Left lung (tissue), 10 donors: ENCODE results near the gene HEG1. TPM values are rescaled to one million over a fixed set of nuclear protein-coding genes. Genes with fewer than 3 reads are reported as not detected.

ENCODE experiments used
- ATAC-seq: fragments of 200-7000 bp; cut with Tn5 transposase; one replicate; pipeline ENCODE4 v1.9.1; 2020; ENCODE audit warnings: moderate library complexity
- DNase-seq, 4 donors: peaks; one replicate each; pipeline ENCODE4 v3.0.0-alpha.2; 2013 to 2020
- H3K27ac ChIP-seq, 2 donors: fragments of 200-600 bp; sonication (generic) in 1 of 2; one replicate each; pipeline versions ENCODE4 v1.5.0 to v1.8.0; 2020 to 2021
- H3K27me3 ChIP-seq, 2 donors: fragments of 200-600 bp; sonication (generic) in 1 of 2; one replicate each; pipeline versions ENCODE4 v1.5.0 to v1.8.0; 2020 to 2021
- H3K36me3 ChIP-seq, 2 donors: fragments of 200-600 bp; sonication (generic) in 1 of 2; one replicate each; pipeline versions ENCODE4 v1.5.0 to v1.8.0; 2020 to 2021
- H3K4me1 ChIP-seq, 2 donors: fragments of 200-600 bp; one replicate each; pipeline ENCODE4 v1.8.0; 2021
- H3K4me3 ChIP-seq, 2 donors: fragments of 200-600 bp; sonication (generic) in 1 of 2; one replicate each; pipeline versions ENCODE4 v1.5.0 to v1.8.0; 2020 to 2021; ENCODE audit warnings: mild to moderate bottlenecking in 1 of 2
- H3K9me3 ChIP-seq, 2 donors: fragments of 200-600 bp; sonication (generic) in 1 of 2; one replicate each; pipeline versions ENCODE4 v1.5.0 to v1.8.0; 2020 to 2021
- CTCF ChIP-seq, 2 donors: fragments of 200-600 bp; sonication (generic) in 1 of 2; IDR thresholded peaks; one replicate each; pipeline versions ENCODE4 v1.5.0 to v1.8.0; 2021; ENCODE audit warnings: antibody characterized with exemption in 2 of 2
- intact Hi-C, 2 donors: fragments of 100-400 bp; cut with DNase I; formaldehyde crosslinking; loops; one replicate each; pipeline versions ENCODE4 v1.11.2 to v1.14.2; 2022
- polyA plus RNA-seq, 6 donors: library from polyadenylated mRNA; unstranded; fragments of 120-200 nt; gene quantifications; one replicate each; pipeline ENCODE4 v1.2.1, GENCODE V29; 2013; ENCODE audit not compliant: insufficient read length in 6 of 6
- total RNA-seq, 2 donors: library from RNA; stranded (reverse); fragmentation: NEBNext Ultra II Directional; extraction: Animal tissue kit (Norgen Biotek cat#: 25700); gene quantifications; one replicate each; pipeline ENCODE4 v1.2.1, GENCODE V29; 2021
- donor health status: DM: no; HTN: yes; CAD: no.
- donor health status: DM: no; HTN: no; CAD: no.

The HEG1 gene
- total and polyA plus RNA-seq, 8 donors: 43.8 to 132 (median 58.2) TPM

GRCh38 chr3:124952282-124952855 lies 103.4 kb downstream of the HEG1 start:
- intact Hi-C loops: no loop called here
- no peaks in the 10 kb centered on the region for H3K36me3 ChIP-seq
- no peak for TF ChIP-seq CTCF (IDR thresholded peaks at IDR 0.05)
- no peak for ATAC-seq
- no peak overlapping the region for H3K27ac ChIP-seq
- H3K4me1 ChIP-seq: no peaks in the 10 kb centered on the region
- no peaks in the 10 kb centered on the region for H3K27me3 ChIP-seq
- H3K4me3 ChIP-seq: no peak overlapping the region
- no peaks in the 10 kb centered on the region for H3K9me3 ChIP-seq
- DNase-seq: peak in 1 of 4 donors; percentile 25

DNA sequence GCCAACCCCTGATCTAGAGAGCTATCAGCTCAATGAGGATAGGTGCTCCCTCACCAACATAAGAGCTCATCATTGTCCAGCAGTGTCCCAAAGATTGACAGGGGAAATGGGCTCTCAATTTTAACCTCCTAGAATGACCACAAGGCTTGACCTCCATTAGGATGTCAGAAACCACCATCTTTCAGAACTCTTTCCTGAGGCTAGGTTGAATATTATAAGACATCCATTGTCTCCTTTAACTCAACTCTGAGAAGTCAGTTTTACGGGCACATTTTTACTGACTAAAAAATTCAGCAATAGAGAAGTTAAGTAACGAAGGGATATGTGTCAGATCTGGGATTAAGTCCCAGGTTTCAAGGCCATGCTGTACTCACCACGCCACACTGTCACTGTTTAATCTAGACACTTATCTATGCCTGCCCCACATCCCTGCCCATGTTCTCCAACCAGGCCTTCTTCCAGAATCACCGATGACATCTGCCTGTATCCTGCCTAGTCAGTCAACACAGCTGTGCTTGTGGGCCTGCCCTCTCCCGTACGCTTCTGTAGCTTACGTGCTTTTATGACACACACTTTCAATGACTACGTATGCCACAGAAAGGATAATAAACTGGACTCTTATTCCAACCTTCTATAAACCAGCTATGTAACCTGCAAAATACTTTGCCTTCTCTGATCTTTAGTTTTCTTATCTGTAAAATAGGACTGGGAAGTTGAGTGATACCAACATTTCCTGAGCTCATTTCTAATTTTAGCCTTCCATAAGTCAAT lies 104.1 kb downstream of the HEG1 start:
- intact Hi-C loops: no loop called here
- H3K27me3 ChIP-seq: no peaks in the 10 kb centered on the region
- DNase-seq (no peak), ATAC-seq (no peak)
- no peaks in the 10 kb centered on the region for H3K36me3 ChIP-seq
- no peaks in the 10 kb centered on the region for H3K4me1 ChIP-seq
- H3K9me3 ChIP-seq: no peaks in the 10 kb centered on the region
- H3K27ac ChIP-seq: no peak overlapping the region
- no peak overlapping the region for H3K4me3 ChIP-seq
- no peak for TF ChIP-seq CTCF (IDR thresholded peaks at IDR 0.05)

GRCh38 chr3:124950026-124950425 lies 105.8 kb downstream of the HEG1 start:
- DNase-seq (no peak), ATAC-seq (no peak)
- no peak for TF ChIP-seq CTCF (IDR thresholded peaks at IDR 0.05)
- no peaks in the 10 kb centered on the region for H3K27me3 ChIP-seq
- no peak overlapping the region for H3K27ac ChIP-seq
- H3K4me3 ChIP-seq: no peak overlapping the region
- H3K36me3 ChIP-seq: no peaks in the 10 kb centered on the region
- no peaks in the 10 kb centered on the region for H3K4me1 ChIP-seq
- no peaks in the 10 kb centered on the region for H3K9me3 ChIP-seq
- intact Hi-C loops: no loop called here

DNA sequence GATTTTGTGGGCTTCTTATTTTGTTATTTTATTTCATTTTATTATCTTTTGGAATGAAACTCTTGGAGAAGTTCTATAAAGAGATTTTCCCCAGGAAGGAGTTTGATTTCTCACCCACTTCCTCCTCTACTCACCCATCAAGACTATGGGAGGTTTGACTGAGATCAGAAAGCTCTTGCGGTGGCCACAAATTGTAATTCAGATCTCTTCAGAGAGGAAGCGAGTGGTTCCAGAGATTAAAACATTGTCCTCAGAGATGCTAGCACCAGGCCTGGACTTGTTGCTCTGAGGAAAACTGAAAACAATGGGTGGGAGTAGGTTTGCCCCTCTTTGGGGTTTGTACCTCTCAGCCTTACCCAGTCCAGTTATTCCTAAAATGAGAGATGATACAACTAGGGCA lies 113.2 kb downstream of the HEG1 start:
- DNase-seq (no peak), ATAC-seq (no peak)
- Histone ChIP-seq H3K4me1 (no peaks in the 10 kb centered on the region), H3K9me3 (no peaks in the 10 kb centered on the region), H3K27ac (no peak overlapping the region), H3K27me3 (no peaks in the 10 kb centered on the region), H3K36me3 (no peaks in the 10 kb centered on the region), H3K4me3 (no peak overlapping the region)
- no peak for TF ChIP-seq CTCF (IDR thresholded peaks at IDR 0.05)
- intact Hi-C loops: no loop called here

GRCh38 chr3:124941771-124942170 lies 114.0 kb downstream of the HEG1 start:
- Histone ChIP-seq H3K4me1 (no peaks in the 10 kb centered on the region), H3K27me3 (no peaks in the 10 kb centered on the region), H3K4me3 (no peak overlapping the region), H3K9me3 (no peaks in the 10 kb centered on the region), H3K36me3 (no peaks in the 10 kb centered on the region), H3K27ac (no peak overlapping the region)
- DNase-seq (no peak), ATAC-seq (no peak)
- no peak for TF ChIP-seq CTCF (IDR thresholded peaks at IDR 0.05)
- intact Hi-C loops: no loop called here
